ENCODE measurements around the gene PRKCH.

GRCh38 chr14:61418746-61419145 lies 97.4 kb downstream of the PRKCH start:
- no peak for TF ChIP-seq EP300 (IDR thresholded peaks at IDR 0.05)
- TF ChIP-seq CTCF (IDR thresholded peaks at IDR 0.05), result no peak
- TF ChIP-seq POLR2A (IDR thresholded peaks at IDR 0.05), result no peak
